GM12873 (cell line): ENCODE data around the gene TUBA4B.

Experiments used
- CTCF ChIP-seq: IDR thresholded peaks from 2 replicates; pipeline ENCODE4 v1.5.1; 2012; ENCODE audit warnings: low read depth, mild to moderate bottlenecking, moderate library complexity, low read length, control low read depth; ENCODE audit not compliant: insufficient read depth; ENCODE audit errors: missing control alignments

The TUBA4B gene

GRCh38 chr2:219245899-219246230, 7.2 kb upstream of the TUBA4B start:
- TF ChIP-seq CTCF, result no peak

GRCh38 chr2:219246559-219246958, 6.5 kb upstream of the TUBA4B start:
- no peak for TF ChIP-seq CTCF

GRCh38 chr2:219247678-219248642, 5.1 kb upstream of the TUBA4B start:
- no peak for TF ChIP-seq CTCF

- no peak for TF ChIP-seq CTCF
These were observed 4.2 kb upstream of the TUBA4B start for GRCh38 chr2:219248845-219249202.

GRCh38 chr2:219249203-219249980, 3.7 kb upstream of the TUBA4B start:
- TF ChIP-seq CTCF, result no peak

GRCh38 chr2:219250049-219250781, 2.8 kb upstream of the TUBA4B start:
- TF ChIP-seq CTCF, result no peak

- no peak for TF ChIP-seq CTCF
These were observed 1.4 kb upstream of the TUBA4B start for GRCh38 chr2:219251656-219252055.
